HG02973 (cell line): Measurements from ENCODE around the gene TBX3.

ENCODE experiments used
- ATAC-seq: cut with Tn5 transposase; IDR thresholded peaks from one replicate; pipeline ENCODE4 v1.9.1; 2021; ENCODE audit warnings: moderate library complexity; ENCODE audit not compliant: unreplicated experiment

Gene TBX3

GRCh38 chr12:114669401-114670290 is 14.3 kb downstream of the TBX3 start:
- no peak for ATAC-seq

DNA sequence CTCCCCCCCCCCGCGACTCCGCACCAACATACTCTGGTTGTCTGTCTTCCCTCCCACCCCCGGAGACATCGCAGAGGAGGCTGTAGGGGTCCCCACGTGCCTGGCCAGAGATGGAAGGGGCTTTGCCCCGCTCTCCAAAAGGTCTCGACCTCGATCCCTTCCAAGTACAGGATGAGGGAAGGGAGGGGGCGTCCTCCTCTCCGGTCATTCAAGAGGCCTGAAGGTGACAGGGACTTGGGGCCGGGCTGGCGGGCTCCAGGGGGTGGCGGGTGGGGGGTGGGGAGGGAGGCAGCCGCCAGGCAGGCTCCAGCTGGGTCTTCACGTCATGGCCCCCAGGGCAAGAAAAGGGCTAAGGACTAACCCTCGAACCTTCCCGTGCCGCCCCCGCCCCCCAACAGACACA is 15.1 kb downstream of the TBX3 start:
- ATAC-seq = no peak

- ATAC-seq = no peak
Observed at GRCh38 chr12:114668151-114668885, 15.7 kb downstream of the TBX3 start.

- ATAC-seq = no peak
Observed at GRCh38 chr12:114667669-114668150, 16.3 kb downstream of the TBX3 start.

- no peak for ATAC-seq
Observed at GRCh38 chr12:114666746-114667668, 17.0 kb downstream of the TBX3 start.

DNA sequence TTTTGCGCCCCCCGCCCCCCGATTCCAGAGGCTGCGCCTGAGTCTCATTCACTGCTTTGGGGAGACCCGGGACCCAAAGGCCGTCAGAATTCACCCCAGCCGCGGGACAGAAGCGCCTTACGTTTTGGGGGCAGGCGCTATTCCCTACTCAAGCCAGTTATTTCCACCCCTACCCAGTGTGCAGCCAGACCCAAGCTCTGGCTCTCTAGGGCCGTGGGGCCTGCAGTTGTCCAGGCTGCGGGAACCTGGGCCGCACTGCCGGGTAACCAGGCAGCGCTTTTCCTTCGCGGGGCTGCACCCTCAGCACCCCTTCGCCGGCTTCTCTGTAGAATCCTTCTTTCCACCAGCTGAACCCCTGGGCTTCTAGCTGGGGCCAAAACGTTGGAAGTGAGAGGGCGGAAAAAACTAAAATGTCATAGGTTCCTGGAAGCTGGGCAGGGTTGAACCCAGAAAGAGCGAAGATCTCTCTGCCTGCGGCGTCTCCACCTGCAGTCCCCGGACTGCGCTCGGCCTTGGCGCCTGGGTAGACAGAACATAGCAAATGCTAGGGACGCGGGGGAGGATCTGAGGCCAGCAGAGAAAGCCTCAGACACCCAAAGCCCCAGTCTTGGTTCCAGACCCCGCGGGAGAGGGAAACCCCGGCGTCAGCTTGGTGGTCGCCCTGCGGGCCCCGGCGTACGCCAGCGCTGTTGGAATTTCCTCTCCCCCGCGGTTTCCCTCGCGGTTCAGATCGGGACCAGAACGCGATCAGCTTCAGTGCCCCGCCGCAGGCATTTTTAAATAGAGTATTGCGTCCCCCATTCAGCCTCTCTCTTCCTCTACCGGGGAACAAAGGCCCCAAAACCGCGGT is 18.3 kb downstream of the TBX3 start:
- no peak for ATAC-seq

DNA sequence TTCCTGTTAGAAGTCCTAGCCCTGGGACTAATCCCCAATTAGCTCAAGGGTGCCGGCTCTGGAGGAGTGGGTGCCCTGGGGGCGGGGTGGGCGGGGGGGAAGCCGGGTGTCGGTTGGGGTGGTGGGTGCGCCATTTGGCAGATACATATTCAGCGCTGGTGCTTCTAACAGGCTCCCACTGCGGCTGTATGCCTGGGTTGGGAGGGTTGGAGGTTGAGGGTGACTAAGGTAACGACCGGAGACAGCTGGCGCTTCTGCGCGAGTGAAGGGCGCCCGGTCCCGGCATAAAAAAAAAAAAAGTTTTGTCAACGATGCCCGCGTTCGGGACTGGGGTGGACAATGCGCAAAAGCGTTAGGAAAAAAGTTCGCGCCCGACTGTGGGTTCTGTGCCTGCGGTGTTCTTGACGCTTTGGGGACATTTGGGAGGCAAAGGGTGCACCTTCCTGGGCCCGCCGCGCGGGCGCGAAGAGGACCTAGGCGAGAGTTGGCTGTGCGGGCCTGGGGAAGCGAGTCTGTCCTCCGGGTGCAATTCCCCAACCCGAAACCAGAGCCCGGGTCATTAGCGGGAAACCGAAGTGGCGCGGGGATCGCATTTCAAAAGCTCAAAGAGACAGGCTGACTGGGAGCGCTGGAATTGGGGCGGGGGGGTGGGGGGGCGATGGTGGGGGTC is 19.2 kb downstream of the TBX3 start:
- ATAC-seq = no peak

DNA sequence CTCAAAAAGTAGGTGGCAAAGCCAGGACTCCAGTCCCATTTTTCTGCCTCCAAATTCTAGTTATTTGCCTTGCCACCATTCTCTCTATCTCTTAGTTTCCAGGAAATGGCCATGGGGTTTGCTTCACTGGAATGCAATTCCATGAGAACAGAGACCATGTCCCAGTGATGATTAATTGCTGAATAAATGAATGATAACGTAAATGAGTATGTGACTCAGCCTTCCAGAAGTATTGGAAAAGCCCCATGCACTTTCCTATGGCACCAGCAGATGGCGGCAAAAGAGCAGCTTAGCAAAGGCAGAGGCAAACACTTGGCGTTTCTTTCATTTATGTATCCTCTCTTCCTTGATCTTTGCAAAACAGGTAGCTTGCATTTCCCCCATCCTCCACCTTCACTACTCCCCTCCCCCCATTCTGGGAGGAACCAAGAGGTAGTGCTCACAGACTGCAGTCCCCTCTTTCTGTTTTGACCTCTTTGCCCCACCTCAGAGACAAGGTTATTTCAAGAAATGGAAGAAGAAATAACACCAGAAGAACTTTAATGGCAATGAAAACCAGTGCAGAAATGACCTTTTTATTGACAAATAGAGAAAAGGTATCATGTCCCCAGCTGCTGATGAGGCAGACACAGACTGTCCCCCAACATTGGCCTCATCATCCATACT is 21.3 kb downstream of the TBX3 start:
- ATAC-seq = no peak

GRCh38 chr12:114661245-114661644 is 22.7 kb downstream of the TBX3 start:
- no peak for ATAC-seq

GRCh38 chr12:114659084-114659483 is 24.9 kb downstream of the TBX3 start:
- no peak for ATAC-seq

- no peak for ATAC-seq
Observed at GRCh38 chr12:114658002-114658441, 26.0 kb downstream of the TBX3 start.

- no peak for ATAC-seq
Observed at GRCh38 chr12:114657597-114657920, 26.4 kb downstream of the TBX3 start.

- no peak for ATAC-seq
Observed at GRCh38 chr12:114656906-114657596, 26.9 kb downstream of the TBX3 start.

- ATAC-seq = no peak
Observed at GRCh38 chr12:114655934-114656749, 27.8 kb downstream of the TBX3 start.

DNA sequence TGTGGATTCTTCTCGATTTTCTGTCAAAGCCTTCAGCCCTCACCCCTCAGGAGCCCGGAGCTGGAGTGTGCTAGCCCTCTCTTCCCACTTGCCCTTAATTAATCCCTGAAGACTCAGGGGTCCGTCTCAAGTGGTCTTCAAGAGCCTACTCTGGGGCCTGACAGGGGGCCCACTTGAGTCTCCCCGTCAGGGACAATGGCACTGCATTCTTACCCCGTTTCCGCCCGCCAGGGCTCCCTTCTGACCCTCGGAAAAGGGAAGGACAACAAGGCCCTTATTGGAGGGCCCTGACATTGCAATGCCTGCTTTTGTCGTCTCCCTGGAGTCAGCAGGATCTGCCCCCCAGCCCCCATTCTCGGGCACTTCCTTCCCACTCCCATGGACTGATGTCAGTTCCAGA is 34.4 kb downstream of the TBX3 start:
- no peak for ATAC-seq

DNA sequence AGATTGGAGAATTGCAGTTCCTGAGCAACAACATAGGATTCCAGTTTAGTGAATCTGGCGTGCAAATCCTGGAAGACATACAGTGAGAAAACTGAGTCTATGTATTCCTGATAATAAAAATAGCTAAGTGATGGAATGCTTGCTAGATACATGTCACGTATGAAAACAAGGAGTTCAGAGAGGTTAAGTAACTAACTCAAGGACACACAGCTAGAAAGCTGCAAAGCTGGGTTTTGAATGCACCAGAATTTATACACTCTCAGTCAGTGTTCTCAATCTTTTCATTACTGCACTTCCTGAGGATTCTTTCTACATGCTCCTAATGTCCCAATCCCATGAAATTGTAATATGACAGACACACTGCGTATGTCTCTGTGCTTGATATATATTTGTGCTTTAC is 35.3 kb downstream of the TBX3 start:
- ATAC-seq = no peak

- ATAC-seq = no peak
Observed at GRCh38 chr12:114638790-114639435, 45.1 kb downstream of the TBX3 start.
